Transverse colon (tissue), 4 donors: ENCODE data around the gene NEK6. TPM values are rescaled to one million over a fixed set of nuclear protein-coding genes. Genes with fewer than 3 reads are reported as not detected.
A peak's percentile ranks its signal among the peaks of the same experiment; 100 is the strongest.
"Not testable (repeated sequence)": the region's sequence is repeated elsewhere in the genome, so short reads cannot be mapped to it uniquely, and the experiment has no call there.

ENCODE experiments used
- DNase-seq: peaks from one replicate; pipeline ENCODE4 v3.0.0-alpha.2; 2019
- H3K27ac ChIP-seq, 4 donors: fragments of 200-600 bp; sonication (generic); 2 replicates each; pipeline ENCODE4 v1.5.1; 2016 to 2018; ENCODE audit warnings: inconsistent platforms in 4 of 4
- H3K27me3 ChIP-seq: fragments of 200-600 bp; sonication (generic); 2 replicates; pipeline ENCODE4 v1.5.1; 2017; ENCODE audit warnings: inconsistent platforms
- H3K36me3 ChIP-seq, 4 donors: fragments of 200-600 bp; sonication (generic); 2 replicates each; pipeline ENCODE4 v1.5.1; 2017 to 2019; ENCODE audit warnings: inconsistent platforms in 4 of 4
- H3K4me1 ChIP-seq, 4 donors: fragments of 200-600 bp; sonication (generic); 2 replicates each; pipeline ENCODE4 v1.5.1; 2017 to 2020; ENCODE audit warnings: inconsistent platforms in 4 of 4
- H3K4me3 ChIP-seq, 4 donors: fragments of 200-600 bp; sonication (generic); 1 replicate in 1 of 4; 2 replicates in 3 of 4; pipeline versions ENCODE4 v1.5.1 to v1.6.1; 2017 to 2019; ENCODE audit warnings: inconsistent platforms in 4 of 4
- H3K9me3 ChIP-seq, 2 donors: fragments of 200-600 bp; sonication (generic); 2 replicates each; pipeline ENCODE4 v1.5.1; 2017 to 2019; ENCODE audit warnings: inconsistent platforms in 2 of 2
- CTCF ChIP-seq, 5 experiments: fragments of 200-600 bp in 3 of 5; fragments of 450-650 bp in 2 of 5; sonication (generic) in 3 of 5; IDR thresholded peaks; 1 replicate in 2 of 5; 2 replicates in 3 of 5; pipeline ENCODE4 v1.5.1; 2016 to 2017; ENCODE audit warnings: antibody characterized with exemption in 5 of 5, inconsistent platforms in 3 of 5, mild to moderate bottlenecking in 2 of 5, moderate library complexity in 1 of 5
- EP300 ChIP-seq: sonication (generic); formaldehyde crosslinking; IDR thresholded peaks from one replicate; pipeline ENCODE4 v1.6.1; 2017; ENCODE audit warnings: antibody characterized with exemption, low read depth
- POLR2A ChIP-seq: fragments of 450-650 bp; IDR thresholded peaks from one replicate; pipeline ENCODE4 v1.6.1; 2016; ENCODE audit warnings: antibody characterized with exemption, mild to moderate bottlenecking, moderate library complexity
- POLR2AphosphoS5 ChIP-seq, 3 donors: sonication (generic); formaldehyde crosslinking; IDR thresholded peaks; one replicate each; pipeline ENCODE4 v1.6.1; 2016; ENCODE audit warnings: antibody characterized with exemption in 3 of 3
- WGBS, 2 donors: methylation state at CpG; one replicate each; pipeline ENCODE4 v1.1.5; 2018; ENCODE audit warnings: low coverage in 1 of 2; 5-methylcytosine and 5-hydroxymethylcytosine counted together
- in situ Hi-C, 4 donors: fragments of 200-750 bp; cut with MboI; loops; one replicate each; pipeline versions ENCODE4 v1.15.0 to v1.15.1; 2017; ENCODE audit warnings: low sequenced_read_pairs in 3 of 4, low pct_ligation_motif_present in 1 of 4, low pct_unique_long_range_greater_than_20kb in 1 of 4
- intact Hi-C: fragments of 100-400 bp; cut with DNase I; formaldehyde crosslinking; loops from one replicate; pipeline ENCODE4 v1.15.1; 2023; ENCODE audit warnings: low total_unique reads
- total RNA-seq, 4 donors: library from RNA; depleted of rRNA; stranded (reverse); fragments of >200 nt; gene quantifications; one replicate each; pipeline ENCODE4 v1.1.0, GENCODE V29; 2016

Gene NEK6
- total RNA-seq, 4 donors from 2014 or later = 12.3 to 31.1 (median 21.6) TPM

DNA sequence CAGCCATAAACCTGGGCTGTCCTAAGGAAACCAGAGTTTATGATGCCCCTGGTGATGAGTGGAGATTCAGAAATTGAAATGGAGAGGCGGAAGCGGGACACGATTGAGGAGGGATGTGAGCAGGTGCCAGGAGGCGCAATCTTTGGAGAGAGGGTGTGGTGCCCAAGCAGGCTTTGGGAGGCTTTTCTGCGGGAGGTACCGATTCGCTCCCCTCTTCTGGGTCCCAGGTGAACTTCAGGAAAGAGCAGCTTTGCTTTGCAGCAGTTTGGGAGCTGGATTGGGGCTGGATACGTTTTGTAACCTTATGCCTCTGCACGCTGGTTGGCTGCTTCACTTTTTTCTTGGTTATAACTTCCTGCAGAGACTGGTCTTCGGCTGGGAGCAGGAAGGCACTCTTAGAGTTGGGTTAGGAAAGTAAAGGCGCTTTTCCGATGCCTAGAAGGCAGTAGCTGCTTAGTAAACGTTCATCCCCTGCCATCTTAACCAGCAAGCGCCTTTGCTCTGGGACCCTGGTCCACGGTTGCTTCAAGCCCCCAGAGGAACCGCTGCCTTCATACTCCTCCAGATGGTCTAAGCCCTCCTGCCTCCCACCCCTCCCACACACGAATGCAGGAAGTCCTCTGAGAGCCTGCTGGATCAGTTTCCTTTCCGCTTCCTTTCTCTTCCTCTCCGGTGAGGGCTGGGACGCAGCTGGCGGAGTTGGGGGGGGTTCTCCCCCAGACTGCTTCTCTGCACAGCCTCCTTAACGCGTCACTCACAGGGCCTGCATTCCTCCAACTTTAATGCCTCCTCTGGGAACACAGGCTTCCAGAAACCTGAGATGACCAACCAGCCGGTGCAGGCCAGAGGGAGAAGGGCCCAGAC is 15.2 kb upstream of the NEK6 start:
- in situ Hi-C loops (no loop called here), intact Hi-C loops (no loop called here)
- WGBS, 2 donors = 18 to 22% methylated on average over 7 to 24 of the region's 24 CpGs
- peak; percentile 21 for TF ChIP-seq POLR2A
- no peak for TF ChIP-seq POLR2AphosphoS5 (IDR thresholded peaks at IDR 0.05)
- no peak for TF ChIP-seq CTCF (IDR thresholded peaks at IDR 0.05)
- TF ChIP-seq EP300 = no peak
- peak; percentile 54 for DNase-seq
- peaks cover 0 to 44% (median 21%) of the 10 kb centered on the region in 4 donors for H3K4me1 ChIP-seq
- no peaks in the 10 kb centered on the region for H3K9me3 ChIP-seq
- H3K27ac ChIP-seq = peak overlapping the region; percentile 70 to 86 (median 74)
- no peaks in the 10 kb centered on the region for H3K27me3 ChIP-seq
- no peaks in the 10 kb centered on the region for H3K36me3 ChIP-seq
- peak overlapping the region in 3 of 4 donors; percentile 8 to 43 (median 16) for H3K4me3 ChIP-seq

GRCh38 chr9:124247393-124247792 is 10.4 kb upstream of the NEK6 start:
- H3K36me3 ChIP-seq, H3K27ac ChIP-seq, in situ Hi-C loops, intact Hi-C loops, H3K9me3 ChIP-seq, H3K27me3 ChIP-seq, DNase-seq, H3K4me3 ChIP-seq: not testable (repeated sequence)
- peaks cover 0 to 15% (median 9%) of the 10 kb centered on the region in 4 donors for H3K4me1 ChIP-seq
- WGBS, 2 donors = 89 to 92% methylated on average over 4 to 5 of the region's 5 CpGs

DNA sequence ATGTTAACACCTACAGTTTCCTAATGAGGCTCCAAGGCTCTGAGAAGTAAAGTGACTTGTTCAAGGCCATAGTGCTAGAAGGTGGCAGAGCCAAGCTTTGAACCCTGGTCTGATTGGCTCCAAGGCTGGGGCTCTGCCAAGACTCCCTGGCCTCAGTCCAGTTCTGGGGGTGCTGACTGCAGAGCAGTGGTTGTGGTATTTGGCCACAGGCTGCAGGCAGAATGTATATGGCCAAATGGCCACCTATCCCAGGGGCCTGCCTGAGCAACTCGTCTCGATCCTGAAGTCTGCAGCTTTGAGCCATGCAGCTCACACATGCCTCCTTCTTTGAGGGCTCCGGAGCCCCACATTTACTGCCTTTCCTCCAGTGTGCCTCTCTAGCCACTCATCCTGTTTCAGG is 9.7 kb upstream of the NEK6 start:
- intact Hi-C loops = no loop called here
- WGBS, 2 donors = 69% methylated on average over 3 of the region's 3 CpGs; no CpG with 5 or more reads in 1 of the 2 donors
- H3K36me3 ChIP-seq = no peaks in the 10 kb centered on the region
- no peaks in the 10 kb centered on the region for H3K27me3 ChIP-seq
- no peak overlapping the region for H3K4me3 ChIP-seq
- no peak for DNase-seq
- TF ChIP-seq POLR2AphosphoS5 (IDR thresholded peaks at IDR 0.05) = no peak
- no peak for TF ChIP-seq CTCF (IDR thresholded peaks at IDR 0.05)
- TF ChIP-seq POLR2A = no peak
- TF ChIP-seq EP300 = no peak
- H3K4me1 ChIP-seq = peaks cover 0 to 8% (median 4%) of the 10 kb centered on the region in 4 donors
- no peaks in the 10 kb centered on the region for H3K9me3 ChIP-seq
- in situ Hi-C loops = no loop called here
- no peak overlapping the region for H3K27ac ChIP-seq

DNA sequence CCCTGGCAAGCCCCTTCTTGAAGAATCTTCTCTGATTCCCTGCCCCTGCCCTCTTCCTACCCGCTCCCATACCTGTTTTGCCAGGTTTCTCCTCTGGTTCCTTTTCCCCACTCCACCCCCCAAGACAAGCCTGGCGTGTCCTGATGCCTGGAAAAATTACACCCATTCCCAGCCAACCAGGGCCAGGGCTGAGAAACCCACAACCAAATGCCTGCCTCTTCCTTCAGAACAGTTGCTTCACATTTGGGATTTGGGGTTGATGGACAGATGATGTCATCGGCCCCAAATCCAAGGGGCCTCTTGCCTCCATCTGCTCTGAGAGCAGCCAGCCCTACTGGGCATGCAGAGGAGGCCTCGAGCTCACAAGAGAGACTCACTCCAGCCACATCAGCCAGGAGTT is 8.8 kb upstream of the NEK6 start:
- in situ Hi-C loops (no loop called here), intact Hi-C loops (no loop called here)
- DNase-seq = no peak
- TF ChIP-seq EP300 = no peak
- no peak for TF ChIP-seq CTCF (IDR thresholded peaks at IDR 0.05)
- no peak for TF ChIP-seq POLR2AphosphoS5 (IDR thresholded peaks at IDR 0.05)
- no peak for TF ChIP-seq POLR2A
- H3K36me3 ChIP-seq = no peaks in the 10 kb centered on the region
- no peak overlapping the region for H3K4me3 ChIP-seq
- H3K9me3 ChIP-seq = no peaks in the 10 kb centered on the region
- no peak overlapping the region for H3K27ac ChIP-seq
- no peaks in the 10 kb centered on the region for H3K4me1 ChIP-seq
- WGBS, 2 donors = 75 to 89% methylated on average over 2 to 4 of the region's 4 CpGs
- H3K27me3 ChIP-seq = no peaks in the 10 kb centered on the region
